ENCODE measurements around the gene TRIO.

Gene TRIO

GRCh38 chr5:14305045-14305444, 161.9 kb downstream of the TRIO start:
- no peaks in the 10 kb centered on the region for H3K36me3 Mint-ChIP-seq (ENCODE audit: insufficient read depth)
- no peak overlapping the region for H3K4me3 Mint-ChIP-seq
- no peak overlapping the region for H3K27ac Mint-ChIP-seq
- H3K9me3 Mint-ChIP-seq = peaks cover 5 to 15% of the 10 kb centered on the region in 2 donors
- H3K4me1 Mint-ChIP-seq (ENCODE audit: low read depth in 2 of 2) = no peaks in the 10 kb centered on the region
- DNase-seq (no peak), ATAC-seq (replicated peaks) (no peak)
- H3K27me3 Mint-ChIP-seq = peaks cover 0 to 24% of the 10 kb centered on the region in 2 donors

GRCh38 chr5:14306329-14306815, 163.2 kb downstream of the TRIO start:
- H3K4me3 Mint-ChIP-seq = no peak overlapping the region
- H3K27ac Mint-ChIP-seq = no peak overlapping the region
- ATAC-seq (replicated peaks) (no peak), DNase-seq (no peak)
- H3K27me3 Mint-ChIP-seq = peaks cover 0 to 24% of the 10 kb centered on the region in 2 donors
- H3K4me1 Mint-ChIP-seq (ENCODE audit: low read depth in 2 of 2) = no peaks in the 10 kb centered on the region
- peaks cover 5 to 15% of the 10 kb centered on the region in 2 donors for H3K9me3 Mint-ChIP-seq
- H3K36me3 Mint-ChIP-seq (ENCODE audit: insufficient read depth) = no peaks in the 10 kb centered on the region

- H3K4me1 Mint-ChIP-seq (ENCODE audit: low read depth in 2 of 2) = no peaks in the 10 kb centered on the region
These were observed 165.4 kb downstream of the TRIO start for GRCh38 chr5:14308384-14309154.

GRCh38 chr5:14309199-14309598, 166.1 kb downstream of the TRIO start:
- Mint-ChIP-seq H3K27me3 (peaks cover 0 to 8% of the 10 kb centered on the region in 2 donors), H3K4me1 (ENCODE audit: low read depth in 2 of 2) (no peaks in the 10 kb centered on the region), H3K4me3 (no peak overlapping the region), H3K36me3 (ENCODE audit: insufficient read depth) (no peaks in the 10 kb centered on the region), H3K9me3 (peaks cover 5 to 15% of the 10 kb centered on the region in 2 donors), H3K27ac (no peak overlapping the region)
- ATAC-seq (replicated peaks) (no peak), DNase-seq (no peak)

More at GRCh38 chr5:14308384-14309154, 165.4 kb downstream of the TRIO start:
- H3K27ac Mint-ChIP-seq = no peak overlapping the region
- H3K4me3 Mint-ChIP-seq = no peak overlapping the region
- peaks cover 5 to 15% of the 10 kb centered on the region in 2 donors for H3K9me3 Mint-ChIP-seq
- H3K27me3 Mint-ChIP-seq = peaks cover 0 to 12% of the 10 kb centered on the region in 2 donors
- DNase-seq = no peak
- no peak for ATAC-seq (replicated peaks)
- no peaks in the 10 kb centered on the region for H3K36me3 Mint-ChIP-seq (ENCODE audit: insufficient read depth)

GRCh38 chr5:14309878-14310531, 166.9 kb downstream of the TRIO start:
- DNase-seq (no peak), ATAC-seq (replicated peaks) (no peak)
- H3K27ac Mint-ChIP-seq = no peak overlapping the region

GRCh38 chr5:14310901-14311300, 167.8 kb downstream of the TRIO start:
- Mint-ChIP-seq H3K4me3 (no peak overlapping the region), H3K9me3 (peaks cover 5 to 15% of the 10 kb centered on the region in 2 donors), H3K36me3 (ENCODE audit: insufficient read depth) (no peaks in the 10 kb centered on the region), H3K4me1 (ENCODE audit: low read depth in 2 of 2) (no peaks in the 10 kb centered on the region), H3K27ac (no peak overlapping the region), H3K27me3 (peaks cover 0 to 8% of the 10 kb centered on the region in 2 donors)
- DNase-seq = no peak
- ATAC-seq (replicated peaks) = no peak

More at GRCh38 chr5:14309878-14310531, 166.9 kb downstream of the TRIO start:
- Mint-ChIP-seq H3K4me3 (no peak overlapping the region), H3K27me3 (peaks cover 0 to 8% of the 10 kb centered on the region in 2 donors), H3K4me1 (ENCODE audit: low read depth in 2 of 2) (no peaks in the 10 kb centered on the region), H3K9me3 (peaks cover 5 to 15% of the 10 kb centered on the region in 2 donors), H3K36me3 (ENCODE audit: insufficient read depth) (no peaks in the 10 kb centered on the region)

GRCh38 chr5:14313986-14314690, 171.0 kb downstream of the TRIO start:
- H3K4me3 Mint-ChIP-seq = no peak overlapping the region
- peaks cover 0 to 3% of the 10 kb centered on the region in 2 donors for H3K9me3 Mint-ChIP-seq
- H3K36me3 Mint-ChIP-seq (ENCODE audit: insufficient read depth) = no peaks in the 10 kb centered on the region
- peaks cover 0 to 8% of the 10 kb centered on the region in 2 donors for H3K27me3 Mint-ChIP-seq
- no peak overlapping the region for H3K27ac Mint-ChIP-seq
- DNase-seq (no peak), ATAC-seq (replicated peaks) (no peak)
- no peaks in the 10 kb centered on the region for H3K4me1 Mint-ChIP-seq (ENCODE audit: low read depth in 2 of 2)

- Mint-ChIP-seq H3K4me1 (ENCODE audit: low read depth in 2 of 2) (no peaks in the 10 kb centered on the region), H3K9me3 (no peaks in the 10 kb centered on the region), H3K4me3 (no peak overlapping the region), H3K27ac (no peak overlapping the region), H3K27me3 (peaks cover 0 to 8% of the 10 kb centered on the region in 2 donors), H3K36me3 (ENCODE audit: insufficient read depth) (no peaks in the 10 kb centered on the region)
- ATAC-seq (replicated peaks) = no peak
- no peak for DNase-seq
These were observed 173.3 kb downstream of the TRIO start for GRCh38 chr5:14316471-14316870.

GRCh38 chr5:14319102-14319501, 176.0 kb downstream of the TRIO start:
- Mint-ChIP-seq H3K36me3 (ENCODE audit: insufficient read depth) (no peaks in the 10 kb centered on the region), H3K9me3 (peaks cover 0 to 3% of the 10 kb centered on the region in 2 donors), H3K4me1 (ENCODE audit: low read depth in 2 of 2) (no peaks in the 10 kb centered on the region), H3K27me3 (peaks cover 8% of the 10 kb centered on the region in 2 donors), H3K4me3 (no peak overlapping the region), H3K27ac (no peak overlapping the region)
- DNase-seq = no peak
- ATAC-seq (replicated peaks) = no peak

- Mint-ChIP-seq H3K27ac (no peak overlapping the region), H3K9me3 (peaks cover 0 to 3% of the 10 kb centered on the region in 2 donors), H3K4me3 (no peak overlapping the region), H3K4me1 (ENCODE audit: low read depth in 2 of 2) (no peaks in the 10 kb centered on the region), H3K27me3 (peaks cover 0 to 8% of the 10 kb centered on the region in 2 donors), H3K36me3 (ENCODE audit: insufficient read depth) (no peaks in the 10 kb centered on the region)
- DNase-seq (no peak), ATAC-seq (replicated peaks) (no peak)
These were observed 178.8 kb downstream of the TRIO start for GRCh38 chr5:14321936-14322335.

GRCh38 chr5:14322437-14323187, 179.5 kb downstream of the TRIO start:
- Mint-ChIP-seq H3K9me3 (peaks cover 0 to 3% of the 10 kb centered on the region in 2 donors), H3K4me3 (no peak overlapping the region), H3K4me1 (ENCODE audit: low read depth in 2 of 2) (no peaks in the 10 kb centered on the region), H3K27ac (no peak overlapping the region), H3K36me3 (ENCODE audit: insufficient read depth) (no peaks in the 10 kb centered on the region), H3K27me3 (peaks cover 0 to 8% of the 10 kb centered on the region in 2 donors)
- ATAC-seq (replicated peaks) (no peak), DNase-seq (no peak)

- Mint-ChIP-seq H3K27me3 (peaks cover 0 to 8% of the 10 kb centered on the region in 2 donors), H3K9me3 (peaks cover 0 to 3% of the 10 kb centered on the region in 2 donors), H3K36me3 (ENCODE audit: insufficient read depth) (no peaks in the 10 kb centered on the region), H3K4me1 (ENCODE audit: low read depth in 2 of 2) (no peaks in the 10 kb centered on the region), H3K4me3 (no peak overlapping the region), H3K27ac (no peak overlapping the region)
- no peak for ATAC-seq (replicated peaks)
- no peak for DNase-seq
These were observed 180.3 kb downstream of the TRIO start for GRCh38 chr5:14323466-14323865.

- Mint-ChIP-seq H3K27me3 (peaks cover 0 to 8% of the 10 kb centered on the region in 2 donors), H3K27ac (no peak overlapping the region), H3K9me3 (peaks cover 0 to 3% of the 10 kb centered on the region in 2 donors), H3K4me3 (no peak overlapping the region), H3K36me3 (ENCODE audit: insufficient read depth) (no peaks in the 10 kb centered on the region), H3K4me1 (ENCODE audit: low read depth in 2 of 2) (no peaks in the 10 kb centered on the region)
- ATAC-seq (replicated peaks) = no peak
- no peak for DNase-seq
These were observed 182.2 kb downstream of the TRIO start for GRCh38 chr5:14325369-14325768.

Data from effector memory CD8-positive, alpha-beta T cell (primary cell).